ENCODE data around the gene PTPRJ.
"Not testable (repeated sequence)": the region's sequence is repeated elsewhere in the genome, so short reads cannot be mapped to it uniquely, and the experiment has no call there.

PTPRJ gene

GRCh38 chr11:47950396-47950795 is 30.0 kb upstream of the PTPRJ start:
- DNase-seq (ENCODE audit: insufficient read length) (no peak), FAIRE-seq (no peak)
- TF ChIP-seq POLR2AphosphoS5 (IDR thresholded peaks at IDR 0.05; ENCODE audit: low read depth, low read length): no peak
- no peak for TF ChIP-seq TAF1 (IDR thresholded peaks at IDR 0.05; ENCODE audit: borderline replicate concordance, low read depth, low read length)
- TF ChIP-seq POLR2A (IDR thresholded peaks at IDR 0.05; ENCODE audit: low read depth, low read length): no peak

- FAIRE-seq; DNase-seq (ENCODE audit: insufficient read length): not testable (repeated sequence)
These were observed 28.9 kb upstream of the PTPRJ start for GRCh38 chr11:47951504-47951903.

- TF ChIP-seq POLR2AphosphoS5 (IDR thresholded peaks at IDR 0.05; ENCODE audit: low read depth, low read length) (no peak), POLR2A (IDR thresholded peaks at IDR 0.05; ENCODE audit: low read depth, low read length) (no peak), TAF1 (IDR thresholded peaks at IDR 0.05; ENCODE audit: borderline replicate concordance, low read depth, low read length) (no peak)
- no peak for DNase-seq (ENCODE audit: insufficient read length)
- peak; percentile 33 for FAIRE-seq
These were observed 25.2 kb upstream of the PTPRJ start for GRCh38 chr11:47955061-47955755.

GRCh38 chr11:47960015-47960414 is 20.3 kb upstream of the PTPRJ start:
- no peak for TF ChIP-seq TAF1 (IDR thresholded peaks at IDR 0.05; ENCODE audit: borderline replicate concordance, low read depth, low read length)
- TF ChIP-seq POLR2AphosphoS5 (IDR thresholded peaks at IDR 0.05; ENCODE audit: low read depth, low read length): no peak
- no peak for TF ChIP-seq POLR2A (IDR thresholded peaks at IDR 0.05; ENCODE audit: low read depth, low read length)
- FAIRE-seq (no peak), DNase-seq (ENCODE audit: insufficient read length) (no peak)

- DNase-seq (ENCODE audit: insufficient read length) (no peak), FAIRE-seq (no peak)
- TF ChIP-seq POLR2AphosphoS5 (IDR thresholded peaks at IDR 0.05; ENCODE audit: low read depth, low read length) (no peak), TAF1 (IDR thresholded peaks at IDR 0.05; ENCODE audit: borderline replicate concordance, low read depth, low read length) (no peak), POLR2A (IDR thresholded peaks at IDR 0.05; ENCODE audit: low read depth, low read length) (no peak)
These were observed 19.0 kb upstream of the PTPRJ start for GRCh38 chr11:47961383-47961782.

- FAIRE-seq (no peak), DNase-seq (ENCODE audit: insufficient read length) (no peak)
- no peak for TF ChIP-seq TAF1 (IDR thresholded peaks at IDR 0.05; ENCODE audit: borderline replicate concordance, low read depth, low read length)
These were observed 15.8 kb upstream of the PTPRJ start for GRCh38 chr11:47964546-47964945.

- FAIRE-seq (no peak), DNase-seq (ENCODE audit: insufficient read length) (no peak)
- TF ChIP-seq POLR2AphosphoS5 (IDR thresholded peaks at IDR 0.05; ENCODE audit: low read depth, low read length) (no peak), TAF1 (IDR thresholded peaks at IDR 0.05; ENCODE audit: borderline replicate concordance, low read depth, low read length) (no peak)
These were observed 12.5 kb upstream of the PTPRJ start for GRCh38 chr11:47967577-47968525.

- DNase-seq (ENCODE audit: insufficient read length) (no peak), FAIRE-seq (no peak)
- TF ChIP-seq TAF1 (IDR thresholded peaks at IDR 0.05; ENCODE audit: borderline replicate concordance, low read depth, low read length): no peak
- no peak for TF ChIP-seq POLR2AphosphoS5 (IDR thresholded peaks at IDR 0.05; ENCODE audit: low read depth, low read length)
- TF ChIP-seq POLR2A (IDR thresholded peaks at IDR 0.05; ENCODE audit: low read depth, low read length): no peak
These were observed 11.0 kb upstream of the PTPRJ start for GRCh38 chr11:47969401-47969800.

- no peak for TF ChIP-seq TAF1 (IDR thresholded peaks at IDR 0.05; ENCODE audit: borderline replicate concordance, low read depth, low read length)
- TF ChIP-seq POLR2A (IDR thresholded peaks at IDR 0.05; ENCODE audit: low read depth, low read length): no peak
- TF ChIP-seq POLR2AphosphoS5 (IDR thresholded peaks at IDR 0.05; ENCODE audit: low read depth, low read length): no peak
- DNase-seq (ENCODE audit: insufficient read length) (no peak), FAIRE-seq (no peak)
These were observed 8.9 kb upstream of the PTPRJ start for GRCh38 chr11:47971501-47971900.

GRCh38 chr11:47973173-47973572 is 7.2 kb upstream of the PTPRJ start:
- no peak for FAIRE-seq
- no peak for DNase-seq (ENCODE audit: insufficient read length)

GRCh38 chr11:47976931-47977330 is 3.4 kb upstream of the PTPRJ start:
- DNase-seq (ENCODE audit: insufficient read length) (no peak), FAIRE-seq (no peak)
- TF ChIP-seq POLR2AphosphoS5 (IDR thresholded peaks at IDR 0.05; ENCODE audit: low read depth, low read length) (no peak), POLR2A (IDR thresholded peaks at IDR 0.05; ENCODE audit: low read depth, low read length) (no peak), TAF1 (IDR thresholded peaks at IDR 0.05; ENCODE audit: borderline replicate concordance, low read depth, low read length) (no peak)

More at GRCh38 chr11:47973173-47973572, 7.2 kb upstream of the PTPRJ start:
- TF ChIP-seq POLR2AphosphoS5 (IDR thresholded peaks at IDR 0.05; ENCODE audit: low read depth, low read length): no peak
- TF ChIP-seq TAF1 (IDR thresholded peaks at IDR 0.05; ENCODE audit: borderline replicate concordance, low read depth, low read length): no peak
- TF ChIP-seq POLR2A (IDR thresholded peaks at IDR 0.05; ENCODE audit: low read depth, low read length): no peak

- TF ChIP-seq POLR2A (IDR thresholded peaks at IDR 0.05; ENCODE audit: low read depth, low read length): no peak
- no peak for TF ChIP-seq TAF1 (IDR thresholded peaks at IDR 0.05; ENCODE audit: borderline replicate concordance, low read depth, low read length)
- TF ChIP-seq POLR2AphosphoS5 (IDR thresholded peaks at IDR 0.05; ENCODE audit: low read depth, low read length): no peak
- DNase-seq (ENCODE audit: insufficient read length): no peak
- FAIRE-seq: no peak
These were observed 2.7 kb upstream of the PTPRJ start for GRCh38 chr11:47977623-47978022.

All from GM12892 (cell line).